ENCODE data around the gene CTSG. TPM values are rescaled to one million over a fixed set of nuclear protein-coding genes. Genes with fewer than 3 reads are reported as not detected.
"Not testable (repeated sequence)": the region's sequence is repeated elsewhere in the genome, so short reads cannot be mapped to it uniquely, and the experiment has no call there.

CTSG gene
- total RNA-seq, 1 donor from 2014 or later = not detected

- H3K4me3 Mint-ChIP-seq; H3K9me3 Mint-ChIP-seq; DNase-seq (ENCODE audit: low spot score); H3K4me1 Mint-ChIP-seq (ENCODE audit: low read depth); H3K36me3 Mint-ChIP-seq (ENCODE audit: low read depth); H3K27ac Mint-ChIP-seq; intact Hi-C loops (cut with micrococcal nuclease): not testable (repeated sequence)
- peaks cover 14% of the 10 kb centered on the region for H3K27me3 Mint-ChIP-seq (ENCODE audit: insufficient read depth)
Measured at GRCh38 chr14:24525877-24526620, 50.0 kb downstream of the CTSG start.

Other genes starting within 250 kb of the CTSG start
- gene ADCY4, start 241.2 kb downstream of the CTSG start, total RNA-seq = 0.93 and 1.5 TPM in 2 replicates
- 14.3 and 14.5 TPM in 2 replicates for gene RIPK3, start 236.3 kb downstream of the CTSG start, total RNA-seq
- not detected in 2 replicates for gene NFATC4, start 208.1 kb downstream of the CTSG start, total RNA-seq
- gene NYNRIN, start 177.2 kb downstream of the CTSG start, total RNA-seq = 0.02 TPM in 1 of 2 replicates, not detected in the other
- gene CBLN3, start 146.6 kb downstream of the CTSG start, total RNA-seq = 5.2 and 5.5 TPM in 2 replicates
- 65.9 and 72.0 TPM in 2 replicates for gene KHNYN, start 146.3 kb downstream of the CTSG start, total RNA-seq
- gene SDR39U1, start 133.5 kb downstream of the CTSG start, total RNA-seq = 41.5 and 48.0 TPM in 2 replicates
- not detected in 2 replicates for gene CMA1, start 68.0 kb downstream of the CTSG start, total RNA-seq
- 35.7 and 35.9 TPM in 2 replicates for gene GZMH, start 33.4 kb upstream of the CTSG start, total RNA-seq
- gene GZMB, start 57.9 kb upstream of the CTSG start, total RNA-seq = 6,140 and 6,145 TPM in 2 replicates

Data from activated T-helper 1 cell treated with anti-CD3 and anti-CD28 coated beads, Interleukin-12 subunit alpha, Interleukin-12 subunit beta, Interleukin-2, Interleukin-4 antibody, amounts not matched to agents 30 ng/mL and 10 ng/mL and 1 ng/mL, durations not matched to agents 14 hours and 24 hours and 36 hours (primary cell).